GM23338 (cell line): ENCODE measurements around the gene CREBL2. TPM values are rescaled to one million over a fixed set of nuclear protein-coding genes. Genes with fewer than 3 reads are reported as not detected.

Experiments used
- ATAC-seq: fragments of 200-7000 bp; cut with Tn5 transposase; 3 replicates; pipeline ENCODE4 v1.9.1; 2020
- DNase-seq: peaks from one replicate; pipeline ENCODE4 v3.0.0-alpha.2; 2015; ENCODE audit warnings: low spot score
- H2AFZ ChIP-seq: fragments of 200-600 bp; sonication (generic); 2 replicates; pipeline ENCODE4 v1.8.0; 2016; ENCODE audit warnings: antibody characterized with exemption, mild to moderate bottlenecking, moderate library complexity
- H3F3A ChIP-seq: fragments of 200-600 bp; sonication (generic); replicated peaks from 2 replicates; pipeline ENCODE4 v1.8.0; 2017; ENCODE audit warnings: antibody characterized with exemption, mixed run types, low read depth
- H3K27ac ChIP-seq: fragments of 200-600 bp; sonication (generic); 2 replicates; pipeline ENCODE4 v1.6.1; 2016; ENCODE audit warnings: low read depth
- H3K27me3 ChIP-seq: fragments of 200-600 bp; sonication (generic); 2 replicates; pipeline ENCODE4 v1.8.0; 2016; ENCODE audit warnings: mild to moderate bottlenecking, mixed run types, moderate library complexity; ENCODE audit not compliant: insufficient read depth
- H3K36me3 ChIP-seq: fragments of 200-600 bp; sonication (generic); 2 replicates; pipeline ENCODE4 v1.8.0; 2016; ENCODE audit warnings: mild to moderate bottlenecking; ENCODE audit not compliant: insufficient read depth
- H3K4me1 ChIP-seq: fragments of 200-600 bp; sonication (generic); 2 replicates; pipeline ENCODE4 v1.8.0; 2016; ENCODE audit warnings: mild to moderate bottlenecking, moderate library complexity; ENCODE audit not compliant: insufficient read depth
- H3K4me2 ChIP-seq: fragments of 200-600 bp; sonication (generic); 2 replicates; pipeline ENCODE4 v1.7.1; 2017; ENCODE audit warnings: mixed run types
- H3K4me3 ChIP-seq: fragments of 200-600 bp; sonication (generic); 2 replicates; pipeline ENCODE4 v1.6.1; 2016; ENCODE audit warnings: mixed run types
- H3K79me2 ChIP-seq: fragments of 200-600 bp; sonication (generic); replicated peaks from 2 replicates; pipeline ENCODE4 v1.8.0; 2017; ENCODE audit warnings: mild to moderate bottlenecking; ENCODE audit not compliant: insufficient read depth
- H3K9me2 ChIP-seq: fragments of 200-600 bp; sonication (generic); 2 replicates; pipeline ENCODE4 v1.8.0; 2017; ENCODE audit not compliant: insufficient read depth
- H4K20me1 ChIP-seq: fragments of 200-600 bp; sonication (generic); replicated peaks from 2 replicates; pipeline ENCODE4 v1.8.0; 2017; ENCODE audit warnings: mild to moderate bottlenecking; ENCODE audit not compliant: insufficient read depth
- H3K27ac Mint-ChIP-seq: 2 replicates; pipeline ENCODE4 v1.8.0; 2020; ENCODE audit warnings: inconsistent platforms, mild to moderate bottlenecking, moderate library complexity, mixed read lengths
- H3K27me3 Mint-ChIP-seq: 3 replicates; pipeline ENCODE4 v1.8.0; 2022; ENCODE audit warnings: low read depth, mild to moderate bottlenecking, moderate library complexity, mixed read lengths, inconsistent platforms; ENCODE audit not compliant: insufficient read depth, poor library complexity
- H3K36me3 Mint-ChIP-seq: 3 replicates; pipeline ENCODE4 v1.8.0; 2021; ENCODE audit warnings: low read depth, mild to moderate bottlenecking, inconsistent platforms, moderate library complexity, mixed read lengths
- H3K4me1 Mint-ChIP-seq: 3 replicates; pipeline ENCODE4 v1.8.0; 2020; ENCODE audit warnings: mild to moderate bottlenecking, inconsistent platforms, mixed read lengths
- H3K4me3 Mint-ChIP-seq: 3 replicates; pipeline ENCODE4 v1.8.0; 2021; ENCODE audit warnings: moderate library complexity, mild to moderate bottlenecking, inconsistent platforms, mixed read lengths
- H3K9me3 Mint-ChIP-seq: 3 replicates; pipeline ENCODE4 v1.8.0; 2020; ENCODE audit warnings: moderate library complexity, mild to moderate bottlenecking, inconsistent platforms, mixed read lengths
- CREB1 ChIP-seq: fragments of 250-450 bp; sonication (Bioruptor Pico); IDR thresholded peaks from 2 replicates; pipeline ENCODE4 v1.5.0; 2020; ENCODE audit warnings: low read depth, mild to moderate bottlenecking, moderate library complexity
- EZH2 ChIP-seq: fragments of 200-600 bp; sonication (generic); IDR thresholded peaks from one replicate; pipeline ENCODE4 v1.8.0; 2017; ENCODE audit warnings: antibody characterized with exemption, mild to moderate bottlenecking, low read depth; ENCODE audit not compliant: unreplicated experiment
- EZH2phosphoT487 ChIP-seq: fragments of 200-600 bp; sonication (generic); IDR thresholded peaks from one replicate; pipeline ENCODE4 v1.8.1; 2018; ENCODE audit warnings: antibody characterized with exemption; ENCODE audit not compliant: unreplicated experiment
- NANOG ChIP-seq: IDR thresholded peaks from 2 replicates; pipeline ENCODE4 v1.6.1; 2016; ENCODE audit warnings: antibody characterized with exemption, borderline replicate concordance
- STAT1 ChIP-seq: IDR thresholded peaks from one replicate; pipeline ENCODE4 v1.6.1; 2016; ENCODE audit warnings: antibody characterized with exemption; ENCODE audit not compliant: unreplicated experiment
- ZNF114 ChIP-seq: fragments of 250-450 bp; sonication (Bioruptor Pico); IDR thresholded peaks from 2 replicates; pipeline ENCODE4 v1.5.0; 2020; ENCODE audit warnings: mild to moderate bottlenecking, moderate library complexity
- ZNF331 ChIP-seq: fragments of 250-450 bp; sonication (Bioruptor Pico); IDR thresholded peaks from 2 replicates; pipeline ENCODE4 v1.5.0; 2020; ENCODE audit warnings: low read depth, mild to moderate bottlenecking, moderate library complexity
- polyA plus RNA-seq: library from polyadenylated mRNA; unstranded; fragments of >200 nt; fragmentation: Nextera tagmentation; extraction: Ambion mirVana; gene quantifications from 2 replicates; pipeline ENCODE4 v1.2.1, GENCODE V29; 2016
- total RNA-seq: library from RNA; depleted of rRNA; stranded (reverse); fragments of >200 nt; shearing (Covaris generic); gene quantifications from 2 replicates; pipeline ENCODE4 v1.2.3, GENCODE V29; 2014
- TF ChIP-seq, protein P1 (sequence below): IDR thresholded peaks from 2 replicates; pipeline ENCODE4 v1.6.1; 2016; ENCODE audit warnings: antibody characterized with exemption
- TF ChIP-seq, protein P2 (sequence below): fragments of 250-450 bp; sonication (Bioruptor Pico); IDR thresholded peaks from 2 replicates; pipeline ENCODE4 v1.5.0; 2020; ENCODE audit warnings: mild to moderate bottlenecking, moderate library complexity
- TF ChIP-seq, protein P3 (sequence below): IDR thresholded peaks from one replicate; pipeline ENCODE4 v1.6.1; 2018; ENCODE audit warnings: antibody characterized with exemption; ENCODE audit not compliant: unreplicated experiment

CREBL2 gene
- total and polyA plus RNA-seq, 2 experiments from 2014 or later = 9.0 to 21.6 TPM

DNA sequence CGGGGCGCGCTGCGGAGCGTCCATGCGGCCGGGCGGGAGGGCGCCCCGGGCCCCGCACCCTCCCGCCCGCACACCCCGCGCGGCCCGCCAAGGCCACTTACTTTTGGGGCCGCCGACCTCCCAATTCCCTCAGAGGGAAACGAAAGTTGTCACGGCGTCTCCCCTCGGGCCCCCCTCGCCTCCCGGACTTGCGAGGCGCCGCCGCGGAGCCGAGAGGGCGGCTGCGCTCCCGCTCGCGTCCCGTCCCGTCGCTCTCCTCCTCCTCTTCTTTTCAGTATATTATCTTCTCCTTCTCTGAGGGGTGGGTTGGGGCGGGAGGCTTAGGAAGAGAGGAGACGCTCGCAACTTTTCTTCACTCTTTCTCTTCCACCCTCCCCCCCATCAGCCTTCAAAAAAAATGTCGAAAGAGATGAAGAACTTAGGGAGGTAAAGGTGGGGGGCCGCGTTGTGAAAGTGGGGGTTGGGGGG lies 49.6 kb upstream of the CREBL2 start (continued):
- TF ChIP-seq, protein P1, sequence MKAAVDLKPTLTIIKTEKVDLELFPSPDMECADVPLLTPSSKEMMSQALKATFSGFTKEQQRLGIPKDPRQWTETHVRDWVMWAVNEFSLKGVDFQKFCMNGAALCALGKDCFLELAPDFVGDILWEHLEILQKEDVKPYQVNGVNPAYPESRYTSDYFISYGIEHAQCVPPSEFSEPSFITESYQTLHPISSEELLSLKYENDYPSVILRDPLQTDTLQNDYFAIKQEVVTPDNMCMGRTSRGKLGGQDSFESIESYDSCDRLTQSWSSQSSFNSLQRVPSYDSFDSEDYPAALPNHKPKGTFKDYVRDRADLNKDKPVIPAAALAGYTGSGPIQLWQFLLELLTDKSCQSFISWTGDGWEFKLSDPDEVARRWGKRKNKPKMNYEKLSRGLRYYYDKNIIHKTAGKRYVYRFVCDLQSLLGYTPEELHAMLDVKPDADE = no peak

DNA sequence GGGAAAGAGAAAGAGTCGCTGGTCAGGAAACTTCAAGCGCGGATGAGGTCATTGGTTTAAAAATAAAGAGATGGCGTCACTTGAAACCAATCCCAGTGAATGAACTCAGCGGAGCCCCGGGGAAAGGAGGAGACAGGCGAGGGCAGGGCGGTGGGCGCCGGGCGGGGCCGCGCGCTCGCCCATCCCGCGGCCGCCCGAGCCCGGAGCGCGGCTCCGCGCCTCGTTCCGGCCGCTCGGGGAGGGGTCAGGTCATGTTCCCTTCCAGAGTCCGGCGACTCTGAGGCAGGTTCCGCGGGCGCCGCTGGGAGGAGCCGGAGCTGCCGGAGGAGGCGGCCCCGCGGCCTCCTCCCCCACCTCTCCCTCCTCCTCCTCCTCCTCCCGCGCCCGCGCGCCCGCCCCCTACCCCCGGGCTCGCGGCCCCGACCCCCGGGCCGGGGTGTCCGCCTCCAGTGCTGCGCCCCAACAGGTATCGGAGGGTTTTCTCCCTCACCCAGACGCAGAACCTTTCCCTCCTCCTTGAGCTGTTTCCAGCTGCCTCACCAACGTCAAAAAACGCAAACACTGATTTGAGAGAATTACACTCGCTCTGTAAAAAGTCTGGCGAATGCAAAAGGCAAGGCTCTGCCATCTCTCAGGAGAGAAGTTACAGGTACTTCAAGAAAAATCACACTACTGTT lies 49.0 kb upstream of the CREBL2 start, which contains the start of gene DUSP16:
DUSP16 (minus strand) TSS at position 279 of the 677 bp plus-strand sequence. CDS start 41,765 bp downstream, outside the sequence.
- H3K27me3 Mint-ChIP-seq = peaks cover 3% of the 10 kb centered on the region
- peaks cover 22% of the 10 kb centered on the region for H3K9me3 Mint-ChIP-seq
- H3K27ac Mint-ChIP-seq = peak within 1 kb of the TSS; percentile 95
- DNase-seq (peak; percentile 97), ATAC-seq (peak; percentile 88)
- no peaks in the 10 kb centered on the region for H3K36me3 ChIP-seq
- no peaks in the 10 kb centered on the region for H4K20me1 ChIP-seq
- peak within 1 kb of the TSS; percentile 81 for H3K4me3 ChIP-seq
- 0 out of 2 replicates have a peak, but pooled peaks cover 3% of the 10 kb centered on the region for H3K9me2 ChIP-seq
- H3K36me3 Mint-ChIP-seq = peaks cover 23% of the 10 kb centered on the region
- H2AFZ ChIP-seq = peak within 1 kb of the TSS; percentile 85; the same call in 1 of the 2 replicates
- no peaks in the 10 kb centered on the region for H3K27me3 ChIP-seq
- H3K4me1 Mint-ChIP-seq = peaks cover 29% of the 10 kb centered on the region
- H3K4me3 Mint-ChIP-seq = peak within 1 kb of the TSS; percentile 85
- H3K79me2 ChIP-seq = peaks cover 33% of the 10 kb centered on the region
- H3K4me1 ChIP-seq = peaks cover 26% of the 10 kb centered on the region
- peaks cover 7% of the 10 kb centered on the region for H3F3A ChIP-seq
- H3K27ac ChIP-seq = peak within 1 kb of the TSS; percentile 96
- H3K4me2 ChIP-seq = peak within 1 kb of the TSS; percentile 92
- TF ChIP-seq, protein P2, sequence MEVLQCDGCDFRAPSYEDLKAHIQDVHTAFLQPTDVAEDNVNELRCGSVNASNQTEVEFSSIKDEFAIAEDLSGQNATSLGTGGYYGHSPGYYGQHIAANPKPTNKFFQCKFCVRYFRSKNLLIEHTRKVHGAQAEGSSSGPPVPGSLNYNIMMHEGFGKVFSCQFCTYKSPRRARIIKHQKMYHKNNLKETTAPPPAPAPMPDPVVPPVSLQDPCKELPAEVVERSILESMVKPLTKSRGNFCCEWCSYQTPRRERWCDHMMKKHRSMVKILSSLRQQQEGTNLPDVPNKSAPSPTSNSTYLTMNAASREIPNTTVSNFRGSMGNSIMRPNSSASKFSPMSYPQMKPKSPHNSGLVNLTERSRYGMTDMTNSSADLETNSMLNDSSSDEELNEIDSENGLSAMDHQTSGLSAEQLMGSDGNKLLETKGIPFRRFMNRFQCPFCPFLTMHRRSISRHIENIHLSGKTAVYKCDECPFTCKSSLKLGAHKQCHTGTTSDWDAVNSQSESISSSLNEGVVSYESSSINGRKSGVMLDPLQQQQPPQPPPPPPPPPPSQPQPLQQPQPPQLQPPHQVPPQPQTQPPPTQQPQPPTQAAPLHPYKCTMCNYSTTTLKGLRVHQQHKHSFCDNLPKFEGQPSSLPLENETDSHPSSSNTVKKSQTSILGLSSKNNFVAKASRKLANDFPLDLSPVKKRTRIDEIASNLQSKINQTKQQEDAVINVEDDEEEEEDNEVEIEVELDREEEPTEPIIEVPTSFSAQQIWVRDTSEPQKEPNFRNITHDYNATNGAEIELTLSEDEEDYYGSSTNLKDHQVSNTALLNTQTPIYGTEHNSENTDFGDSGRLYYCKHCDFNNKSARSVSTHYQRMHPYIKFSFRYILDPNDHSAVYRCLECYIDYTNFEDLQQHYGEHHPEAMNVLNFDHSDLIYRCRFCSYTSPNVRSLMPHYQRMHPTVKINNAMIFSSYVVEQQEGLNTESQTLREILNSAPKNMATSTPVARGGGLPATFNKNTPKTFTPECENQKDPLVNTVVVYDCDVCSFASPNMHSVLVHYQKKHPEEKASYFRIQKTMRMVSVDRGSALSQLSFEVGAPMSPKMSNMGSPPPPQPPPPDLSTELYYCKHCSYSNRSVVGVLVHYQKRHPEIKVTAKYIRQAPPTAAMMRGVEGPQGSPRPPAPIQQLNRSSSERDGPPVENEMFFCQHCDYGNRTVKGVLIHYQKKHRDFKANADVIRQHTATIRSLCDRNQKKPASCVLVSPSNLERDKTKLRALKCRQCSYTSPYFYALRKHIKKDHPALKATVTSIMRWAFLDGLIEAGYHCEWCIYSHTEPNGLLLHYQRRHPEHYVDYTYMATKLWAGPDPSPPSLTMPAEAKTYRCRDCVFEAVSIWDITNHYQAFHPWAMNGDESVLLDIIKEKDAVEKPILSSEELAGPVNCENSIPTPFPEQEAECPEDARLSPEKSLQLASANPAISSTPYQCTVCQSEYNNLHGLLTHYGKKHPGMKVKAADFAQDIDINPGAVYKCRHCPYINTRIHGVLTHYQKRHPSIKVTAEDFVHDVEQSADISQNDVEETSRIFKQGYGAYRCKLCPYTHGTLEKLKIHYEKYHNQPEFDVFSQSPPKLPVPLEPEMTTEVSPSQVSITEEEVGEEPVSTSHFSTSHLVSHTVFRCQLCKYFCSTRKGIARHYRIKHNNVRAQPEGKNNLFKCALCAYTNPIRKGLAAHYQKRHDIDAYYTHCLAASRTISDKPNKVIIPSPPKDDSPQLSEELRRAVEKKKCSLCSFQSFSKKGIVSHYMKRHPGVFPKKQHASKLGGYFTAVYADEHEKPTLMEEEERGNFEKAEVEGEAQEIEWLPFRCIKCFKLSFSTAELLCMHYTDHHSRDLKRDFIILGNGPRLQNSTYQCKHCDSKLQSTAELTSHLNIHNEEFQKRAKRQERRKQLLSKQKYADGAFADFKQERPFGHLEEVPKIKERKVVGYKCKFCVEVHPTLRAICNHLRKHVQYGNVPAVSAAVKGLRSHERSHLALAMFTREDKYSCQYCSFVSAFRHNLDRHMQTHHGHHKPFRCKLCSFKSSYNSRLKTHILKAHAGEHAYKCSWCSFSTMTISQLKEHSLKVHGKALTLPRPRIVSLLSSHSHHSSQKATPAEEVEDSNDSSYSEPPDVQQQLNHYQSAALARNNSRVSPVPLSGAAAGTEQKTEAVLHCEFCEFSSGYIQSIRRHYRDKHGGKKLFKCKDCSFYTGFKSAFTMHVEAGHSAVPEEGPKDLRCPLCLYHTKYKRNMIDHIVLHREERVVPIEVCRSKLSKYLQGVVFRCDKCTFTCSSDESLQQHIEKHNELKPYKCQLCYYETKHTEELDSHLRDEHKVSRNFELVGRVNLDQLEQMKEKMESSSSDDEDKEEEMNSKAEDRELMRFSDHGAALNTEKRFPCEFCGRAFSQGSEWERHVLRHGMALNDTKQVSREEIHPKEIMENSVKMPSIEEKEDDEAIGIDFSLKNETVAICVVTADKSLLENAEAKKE = no peak
- TF ChIP-seq EZH2 (no peak), ZNF331 (CRISPR knock-in tag) (no peak), CREB1 (CRISPR knock-in tag) (peak; percentile 76), EZH2phosphoT487 (no peak), NANOG (no peak), ZNF114 (no peak), STAT1 (no peak)
- TF ChIP-seq, protein P3, sequence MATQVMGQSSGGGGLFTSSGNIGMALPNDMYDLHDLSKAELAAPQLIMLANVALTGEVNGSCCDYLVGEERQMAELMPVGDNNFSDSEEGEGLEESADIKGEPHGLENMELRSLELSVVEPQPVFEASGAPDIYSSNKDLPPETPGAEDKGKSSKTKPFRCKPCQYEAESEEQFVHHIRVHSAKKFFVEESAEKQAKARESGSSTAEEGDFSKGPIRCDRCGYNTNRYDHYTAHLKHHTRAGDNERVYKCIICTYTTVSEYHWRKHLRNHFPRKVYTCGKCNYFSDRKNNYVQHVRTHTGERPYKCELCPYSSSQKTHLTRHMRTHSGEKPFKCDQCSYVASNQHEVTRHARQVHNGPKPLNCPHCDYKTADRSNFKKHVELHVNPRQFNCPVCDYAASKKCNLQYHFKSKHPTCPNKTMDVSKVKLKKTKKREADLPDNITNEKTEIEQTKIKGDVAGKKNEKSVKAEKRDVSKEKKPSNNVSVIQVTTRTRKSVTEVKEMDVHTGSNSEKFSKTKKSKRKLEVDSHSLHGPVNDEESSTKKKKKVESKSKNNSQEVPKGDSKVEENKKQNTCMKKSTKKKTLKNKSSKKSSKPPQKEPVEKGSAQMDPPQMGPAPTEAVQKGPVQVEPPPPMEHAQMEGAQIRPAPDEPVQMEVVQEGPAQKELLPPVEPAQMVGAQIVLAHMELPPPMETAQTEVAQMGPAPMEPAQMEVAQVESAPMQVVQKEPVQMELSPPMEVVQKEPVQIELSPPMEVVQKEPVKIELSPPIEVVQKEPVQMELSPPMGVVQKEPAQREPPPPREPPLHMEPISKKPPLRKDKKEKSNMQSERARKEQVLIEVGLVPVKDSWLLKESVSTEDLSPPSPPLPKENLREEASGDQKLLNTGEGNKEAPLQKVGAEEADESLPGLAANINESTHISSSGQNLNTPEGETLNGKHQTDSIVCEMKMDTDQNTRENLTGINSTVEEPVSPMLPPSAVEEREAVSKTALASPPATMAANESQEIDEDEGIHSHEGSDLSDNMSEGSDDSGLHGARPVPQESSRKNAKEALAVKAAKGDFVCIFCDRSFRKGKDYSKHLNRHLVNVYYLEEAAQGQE = peak; percentile 14
- TF ChIP-seq, protein P1 = no peak; the same call in 1 of the 2 replicates
